Activated CD4-positive, alpha-beta memory T cell treated with anti-CD3 and anti-CD28 coated beads for 36 hours (primary cell): ENCODE results near the gene PACS2. TPM values are rescaled to one million over a fixed set of nuclear protein-coding genes. Genes with fewer than 3 reads are reported as not detected.

ENCODE experiments used
- CTCF ChIA-PET: fragments of 350-600 bp; sonication (Branson Sonifier 250); formaldehyde crosslinking; loops from one replicate; lab custom pipeline; 2021; ENCODE audit warnings: antibody characterized with exemption, inconsistent platforms; lab: Charles Lee
- POLR2A ChIA-PET: fragments of 350-600 bp; sonication (Branson Sonifier 250); formaldehyde crosslinking; loops from one replicate; lab custom pipeline; 2021; ENCODE audit warnings: antibody characterized with exemption; lab: Charles Lee
- DNase-seq: peaks from one replicate; pipeline ENCODE4 v3.0.0-alpha.2; 2020
- H3K27ac Mint-ChIP-seq: one replicate; pipeline ENCODE4 v1.8.0; 2021; ENCODE audit warnings: mixed read lengths
- H3K27me3 Mint-ChIP-seq: one replicate; pipeline ENCODE4 v1.8.0; 2021; ENCODE audit warnings: mixed read lengths
- H3K36me3 Mint-ChIP-seq: one replicate; pipeline ENCODE4 v1.8.0; 2021; ENCODE audit warnings: mixed read lengths
- H3K4me1 Mint-ChIP-seq: one replicate; pipeline ENCODE4 v1.8.0; 2021; ENCODE audit warnings: low read depth, mixed read lengths
- H3K4me3 Mint-ChIP-seq: one replicate; pipeline ENCODE4 v1.8.0; 2021; ENCODE audit warnings: mild to moderate bottlenecking, mixed read lengths
- H3K9me3 Mint-ChIP-seq: one replicate; pipeline ENCODE4 v1.8.0; 2021; ENCODE audit warnings: mixed read lengths
- intact Hi-C: fragments of 100-400 bp; cut with micrococcal nuclease; formaldehyde crosslinking; loops from one replicate; pipeline ENCODE4 v1.15.1; 2023
- total RNA-seq, 2 experiments: library from RNA; stranded (reverse); gene quantifications; one replicate each; pipeline ENCODE4 v1.2.3, GENCODE V29; 2021

PACS2 gene
- total RNA-seq, 2 experiments from 2014 or later = 32.3 to 36.6 TPM

GRCh38 chr14:105427936-105428485, 113.5 kb downstream of the PACS2 start:
- intact Hi-C loops = loop anchor here (10.0 kb wide), 1 partner anchor 53 kb away; no protein-coding TSS in a partner anchor
- ChIA-PET POLR2A (interaction anchor here (0.7 kb wide), 1 partner anchor 18 kb away, joined by 3 read pairs; no protein-coding TSS in a partner anchor), CTCF (no interaction called here)
- no peaks in the 10 kb centered on the region for H3K27me3 Mint-ChIP-seq
- H3K4me3 Mint-ChIP-seq = no peak overlapping the region
- no peak for DNase-seq
- H3K4me1 Mint-ChIP-seq = peaks cover 8% of the 10 kb centered on the region
- no peak overlapping the region for H3K27ac Mint-ChIP-seq
- H3K36me3 Mint-ChIP-seq = peaks cover 31% of the 10 kb centered on the region
- H3K9me3 Mint-ChIP-seq = no peaks in the 10 kb centered on the region

- H3K9me3 Mint-ChIP-seq = no peaks in the 10 kb centered on the region
- ChIA-PET CTCF (no interaction called here), POLR2A (no interaction called here)
- no peak overlapping the region for H3K4me3 Mint-ChIP-seq
- no peaks in the 10 kb centered on the region for H3K27me3 Mint-ChIP-seq
- no peak for DNase-seq
- H3K27ac Mint-ChIP-seq = no peak overlapping the region
- peaks cover 9% of the 10 kb centered on the region for H3K4me1 Mint-ChIP-seq
- H3K36me3 Mint-ChIP-seq = peaks cover 29% of the 10 kb centered on the region
- intact Hi-C loops = no loop called here
Observed at GRCh38 chr14:105430042-105430441, 115.5 kb downstream of the PACS2 start.

- ChIA-PET CTCF (no interaction called here), POLR2A (no interaction called here)
- no peak overlapping the region for H3K4me3 Mint-ChIP-seq
- no peak for DNase-seq
- H3K27ac Mint-ChIP-seq = no peak overlapping the region
- H3K36me3 Mint-ChIP-seq = peaks cover 29% of the 10 kb centered on the region
- H3K27me3 Mint-ChIP-seq = no peaks in the 10 kb centered on the region
- peaks cover 9% of the 10 kb centered on the region for H3K4me1 Mint-ChIP-seq
- H3K9me3 Mint-ChIP-seq = no peaks in the 10 kb centered on the region
- intact Hi-C loops = no loop called here
Observed at GRCh38 chr14:105430565-105430964, 116.0 kb downstream of the PACS2 start.

- H3K27me3 Mint-ChIP-seq = no peaks in the 10 kb centered on the region
- H3K27ac Mint-ChIP-seq = no peak overlapping the region
- CTCF ChIA-PET = no interaction called here
Observed at GRCh38 chr14:105431256-105431655, 116.7 kb downstream of the PACS2 start.

GRCh38 chr14:105432657-105433056, 118.1 kb downstream of the PACS2 start:
- POLR2A ChIA-PET = no interaction called here
- no peaks in the 10 kb centered on the region for H3K27me3 Mint-ChIP-seq
- H3K4me3 Mint-ChIP-seq = no peak overlapping the region
- DNase-seq = no peak
- intact Hi-C loops = no loop called here
- H3K27ac Mint-ChIP-seq = no peak overlapping the region
- peaks cover 7% of the 10 kb centered on the region for H3K4me1 Mint-ChIP-seq
- no peaks in the 10 kb centered on the region for H3K9me3 Mint-ChIP-seq
- CTCF ChIA-PET = interaction anchor here (0.6 to 0.9 kb wide), 3 partner anchors 48 to 537 kb away, joined by 3 to 4 read pairs (median 3); no protein-coding TSS in a partner anchor
- H3K36me3 Mint-ChIP-seq = peaks cover 16% of the 10 kb centered on the region

More at GRCh38 chr14:105431256-105431655, 116.7 kb downstream of the PACS2 start:
- intact Hi-C loops = no loop called here
- POLR2A ChIA-PET = no interaction called here
- DNase-seq = no peak
- Mint-ChIP-seq H3K9me3 (no peaks in the 10 kb centered on the region), H3K4me1 (peaks cover 11% of the 10 kb centered on the region), H3K36me3 (peaks cover 25% of the 10 kb centered on the region), H3K4me3 (no peak overlapping the region)

GRCh38 chr14:105433161-105433605, 118.6 kb downstream of the PACS2 start:
- Mint-ChIP-seq H3K4me3 (no peak overlapping the region), H3K36me3 (peaks cover 14% of the 10 kb centered on the region), H3K9me3 (no peaks in the 10 kb centered on the region), H3K4me1 (peaks cover 7% of the 10 kb centered on the region), H3K27ac (no peak overlapping the region), H3K27me3 (no peaks in the 10 kb centered on the region)
- ChIA-PET CTCF (interaction anchor here (0.7 to 0.9 kb wide), 2 partner anchors 48 to 538 kb away, joined by 3 to 4 read pairs; no protein-coding TSS in a partner anchor), POLR2A (no interaction called here)
- intact Hi-C loops = no loop called here
- DNase-seq = no peak

- Mint-ChIP-seq H3K27me3 (no peaks in the 10 kb centered on the region), H3K27ac (no peak overlapping the region), H3K36me3 (no peaks in the 10 kb centered on the region), H3K9me3 (no peaks in the 10 kb centered on the region), H3K4me1 (peaks cover 7% of the 10 kb centered on the region), H3K4me3 (no peak overlapping the region)
- CTCF ChIA-PET = no interaction called here
- POLR2A ChIA-PET = no interaction called here
- intact Hi-C loops = no loop called here
- DNase-seq = no peak
Observed at GRCh38 chr14:105436402-105436801, 121.9 kb downstream of the PACS2 start.

GRCh38 chr14:105436891-105437722, 122.6 kb downstream of the PACS2 start:
- intact Hi-C loops = no loop called here
- ChIA-PET POLR2A (no interaction called here), CTCF (no interaction called here)
- H3K4me1 Mint-ChIP-seq = peaks cover 7% of the 10 kb centered on the region
- peaks cover 3% of the 10 kb centered on the region for H3K36me3 Mint-ChIP-seq
- H3K4me3 Mint-ChIP-seq = no peak overlapping the region
- DNase-seq = no peak
- no peaks in the 10 kb centered on the region for H3K9me3 Mint-ChIP-seq
- H3K27ac Mint-ChIP-seq = no peak overlapping the region
- H3K27me3 Mint-ChIP-seq = no peaks in the 10 kb centered on the region

GRCh38 chr14:105437723-105438500, 123.4 kb downstream of the PACS2 start:
- H3K4me1 Mint-ChIP-seq = peaks cover 7% of the 10 kb centered on the region
- intact Hi-C loops = no loop called here
- ChIA-PET CTCF (no interaction called here), POLR2A (no interaction called here)
- no peak for DNase-seq
- H3K9me3 Mint-ChIP-seq = no peaks in the 10 kb centered on the region
- no peak overlapping the region for H3K4me3 Mint-ChIP-seq
- no peaks in the 10 kb centered on the region for H3K27me3 Mint-ChIP-seq
- H3K36me3 Mint-ChIP-seq = peaks cover 3% of the 10 kb centered on the region
- H3K27ac Mint-ChIP-seq = no peak overlapping the region

- DNase-seq = no peak
- H3K9me3 Mint-ChIP-seq = no peaks in the 10 kb centered on the region
- no peak overlapping the region for H3K27ac Mint-ChIP-seq
- ChIA-PET CTCF (no interaction called here), POLR2A (no interaction called here)
- no peaks in the 10 kb centered on the region for H3K27me3 Mint-ChIP-seq
- H3K4me3 Mint-ChIP-seq = no peak overlapping the region
- intact Hi-C loops = no loop called here
- peaks cover 7% of the 10 kb centered on the region for H3K4me1 Mint-ChIP-seq
- H3K36me3 Mint-ChIP-seq = peaks cover 3% of the 10 kb centered on the region
Observed at GRCh38 chr14:105439179-105439578, 124.6 kb downstream of the PACS2 start.

GRCh38 chr14:105439710-105440553, 125.4 kb downstream of the PACS2 start:
- intact Hi-C loops = no loop called here
- no peak for DNase-seq
- peaks cover 4% of the 10 kb centered on the region for H3K4me1 Mint-ChIP-seq
- peaks cover 3% of the 10 kb centered on the region for H3K36me3 Mint-ChIP-seq
- ChIA-PET CTCF (no interaction called here), POLR2A (no interaction called here)
- H3K4me3 Mint-ChIP-seq = no peak overlapping the region
- H3K27me3 Mint-ChIP-seq = no peaks in the 10 kb centered on the region
- no peak overlapping the region for H3K27ac Mint-ChIP-seq
- H3K9me3 Mint-ChIP-seq = no peaks in the 10 kb centered on the region
